ENCODE measurements around the gene SPEN. TPM values are rescaled to one million over a fixed set of nuclear protein-coding genes. Genes with fewer than 3 reads are reported as not detected.

Gene SPEN
- total and polyA plus RNA-seq, 10 of the 15 experiments (the other 5 are each of a cell fraction or from before 2014, with no cell fraction given) = 5.2 to 58.7 (median 20.1) TPM

DNA sequence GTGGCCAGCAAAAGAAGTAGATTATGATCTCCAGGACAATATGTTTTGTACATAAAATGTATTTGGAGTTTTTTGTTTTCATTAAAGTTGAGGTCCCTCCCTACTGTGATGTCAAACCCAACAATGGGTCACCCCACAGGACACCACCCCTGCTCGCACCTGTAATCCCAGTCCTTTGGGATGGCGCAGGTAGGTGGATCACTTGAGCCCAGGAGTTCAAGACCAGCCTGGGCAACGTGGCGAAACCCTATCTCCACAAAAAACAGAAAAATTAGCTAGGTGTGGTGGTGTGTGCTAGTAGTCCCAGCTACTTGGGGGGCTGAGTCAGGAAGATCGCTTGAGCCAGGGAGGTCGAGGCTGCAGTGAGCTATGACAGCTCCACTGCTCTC lies 119.4 kb downstream of the SPEN start (continued):
- TF ChIP-seq SMC3 (IDR thresholded peaks at IDR 0.05; ENCODE audit: borderline replicate concordance, low read length) = no peak
- TF ChIP-seq, protein P1, sequence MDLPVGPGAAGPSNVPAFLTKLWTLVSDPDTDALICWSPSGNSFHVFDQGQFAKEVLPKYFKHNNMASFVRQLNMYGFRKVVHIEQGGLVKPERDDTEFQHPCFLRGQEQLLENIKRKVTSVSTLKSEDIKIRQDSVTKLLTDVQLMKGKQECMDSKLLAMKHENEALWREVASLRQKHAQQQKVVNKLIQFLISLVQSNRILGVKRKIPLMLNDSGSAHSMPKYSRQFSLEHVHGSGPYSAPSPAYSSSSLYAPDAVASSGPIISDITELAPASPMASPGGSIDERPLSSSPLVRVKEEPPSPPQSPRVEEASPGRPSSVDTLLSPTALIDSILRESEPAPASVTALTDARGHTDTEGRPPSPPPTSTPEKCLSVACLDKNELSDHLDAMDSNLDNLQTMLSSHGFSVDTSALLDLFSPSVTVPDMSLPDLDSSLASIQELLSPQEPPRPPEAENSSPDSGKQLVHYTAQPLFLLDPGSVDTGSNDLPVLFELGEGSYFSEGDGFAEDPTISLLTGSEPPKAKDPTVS (IDR thresholded peaks at IDR 0.05; ENCODE audit: low read depth, low read length) = no peak
- TF ChIP-seq, protein P2, sequence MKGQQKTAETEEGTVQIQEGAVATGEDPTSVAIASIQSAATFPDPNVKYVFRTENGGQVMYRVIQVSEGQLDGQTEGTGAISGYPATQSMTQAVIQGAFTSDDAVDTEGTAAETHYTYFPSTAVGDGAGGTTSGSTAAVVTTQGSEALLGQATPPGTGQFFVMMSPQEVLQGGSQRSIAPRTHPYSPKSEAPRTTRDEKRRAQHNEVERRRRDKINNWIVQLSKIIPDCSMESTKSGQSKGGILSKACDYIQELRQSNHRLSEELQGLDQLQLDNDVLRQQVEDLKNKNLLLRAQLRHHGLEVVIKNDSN (IDR thresholded peaks at IDR 0.05; ENCODE audit: borderline replicate concordance, extremely low read length, insufficient read depth, low read depth, low read length) = no peak
- no peak for TF ChIP-seq CREM (IDR thresholded peaks at IDR 0.05; ENCODE audit: low read depth)
- no peak for TF ChIP-seq NR2F1 (conservative IDR thresholded peaks at IDR 0.05)
- no peak for TF ChIP-seq NR2C1 (IDR thresholded peaks at IDR 0.05)
- no peak for TF ChIP-seq HCFC1 (IDR thresholded peaks at IDR 0.05; ENCODE audit: low read length)
- TF ChIP-seq PAX5 (IDR thresholded peaks at IDR 0.05; ENCODE audit: borderline replicate concordance, low read depth, low read length) = no peak
- TF ChIP-seq FOXM1 (IDR thresholded peaks at IDR 0.05; ENCODE audit: low read depth, low read length) = no peak
- no peak for TF ChIP-seq ZSCAN29 (IDR thresholded peaks at IDR 0.05)

DNA sequence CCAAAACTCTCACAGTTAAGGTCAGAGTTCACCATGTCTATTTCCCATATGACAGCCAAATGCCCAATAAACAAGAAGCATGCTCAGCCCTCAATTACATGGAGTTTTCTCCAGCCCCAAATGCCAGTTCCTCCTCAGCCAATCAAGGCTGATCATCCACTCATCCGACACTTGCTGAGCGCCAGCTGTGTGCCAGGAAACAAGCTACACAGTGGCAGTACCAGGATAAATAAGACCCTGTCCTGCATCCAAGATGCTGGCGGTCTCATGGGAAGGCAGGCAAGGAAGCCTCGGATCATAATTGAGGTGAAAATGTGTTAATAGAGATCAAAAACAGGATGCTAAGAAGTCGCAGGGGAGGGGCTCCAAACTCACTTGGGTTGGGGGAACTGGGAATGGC lies 120.7 kb downstream of the SPEN start:
- POLR2A ChIA-PET = no interaction called here
- TF ChIP-seq, protein P3, sequence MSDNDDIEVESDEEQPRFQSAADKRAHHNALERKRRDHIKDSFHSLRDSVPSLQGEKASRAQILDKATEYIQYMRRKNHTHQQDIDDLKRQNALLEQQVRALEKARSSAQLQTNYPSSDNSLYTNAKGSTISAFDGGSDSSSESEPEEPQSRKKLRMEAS (IDR thresholded peaks at IDR 0.05; ENCODE audit: low read depth, low read length) = no peak
- TF ChIP-seq NR2F1 (conservative IDR thresholded peaks at IDR 0.05) = 0 out of 2 replicates have a peak, but pooled peaks have one; percentile 37
- TF ChIP-seq TBL1XR1 (IDR thresholded peaks at IDR 0.05; ENCODE audit: low read depth, low read length) = no peak
- TF ChIP-seq NR2C1 (IDR thresholded peaks at IDR 0.05) = 0 out of 2 replicates have a peak, but pooled peaks have one; percentile 44
- Histone ChIP-seq H3K9me3 (replicated peaks; ENCODE audit: control insufficient read depth, insufficient read depth, low read length) (peaks cover 10% of the 10 kb centered on the region; the same call in 2 of the 3 replicates), H2AFZ (ENCODE audit: control insufficient read depth, low read depth, low read length) (no peak overlapping the region), H3K4me2 (ENCODE audit: control insufficient read depth, insufficient read depth) (no peak overlapping the region), H3K27ac (ENCODE audit: control insufficient read depth, insufficient read depth) (no peak overlapping the region), H3K27me3 (replicated peaks in 1 of 2; ENCODE audit: control insufficient read depth in 2 of 2, insufficient read depth in 2 of 2, low read length in 1 of 2) (no peaks in the 10 kb centered on the region), H3K4me1 (ENCODE audit: control insufficient read depth, insufficient read depth, low read length) (peaks cover 45% of the 10 kb centered on the region), H3K9ac (ENCODE audit: control insufficient read depth, insufficient read depth, low read length) (no peak overlapping the region), H3K79me2 (ENCODE audit: control insufficient read depth, insufficient read depth, low read length) (peaks cover 24% of the 10 kb centered on the region), H4K20me1 (ENCODE audit: control insufficient read depth, insufficient read depth) (no peaks in the 10 kb centered on the region), H3K4me3 (no peak overlapping the region), H3K36me3 (ENCODE audit: control insufficient read depth in 2 of 2, insufficient read depth in 2 of 2, low read length in 1 of 2) (peaks cover 10 to 25% of the 10 kb centered on the region in 2 experiments)
- DNase-seq (ENCODE audit: low read depth, low spot score) = no peak
- CTCF ChIA-PET = interaction anchor here (1.3 to 2.6 kb wide), 2 partner anchors 9 to 152 kb away, joined by 5 to 6 read pairs; no protein-coding TSS in a partner anchor
- RAD21 ChIA-PET (ENCODE audit: unreplicated experiment) = no interaction called here
- in situ Hi-C loops (cut with MboI) = no loop called here
- SMC1A ChIA-PET (ENCODE audit: uncharacterized antibody, unreplicated experiment) = interaction anchor here (1.3 to 1.7 kb wide), 2 partner anchors 19 to 153 kb away, joined by 4 to 5 read pairs; no protein-coding TSS in a partner anchor
- intact Hi-C loops (cut with micrococcal nuclease; ENCODE audit: unreplicated experiment) = loop anchor here (5.0 kb wide), 1 partner anchor 121 kb away; the partner anchor contains the start of gene SPEN
- WGBS (ENCODE audit: insufficient coverage, insufficient replicate concordance, low lambda C conversion rate, missing lambda C conversion rate) = 87% methylated on average over 5 of the region's 5 CpGs
- BruUV-seq (replicated peaks) = no TSS peak
- no peak for FAIRE-seq
- ATAC-seq = no peak
